ENCODE measurements around the gene ZBTB22. TPM values are rescaled to one million over a fixed set of nuclear protein-coding genes. Genes with fewer than 3 reads are reported as not detected.
A peak's percentile ranks its signal among the peaks of the same experiment; 100 is the strongest.

Gene ZBTB22
- total and polyA plus RNA-seq, 2 donors (not counting 1 experiment from before 2014, with no cell fraction given) = 25.9 to 39.7 TPM

DNA sequence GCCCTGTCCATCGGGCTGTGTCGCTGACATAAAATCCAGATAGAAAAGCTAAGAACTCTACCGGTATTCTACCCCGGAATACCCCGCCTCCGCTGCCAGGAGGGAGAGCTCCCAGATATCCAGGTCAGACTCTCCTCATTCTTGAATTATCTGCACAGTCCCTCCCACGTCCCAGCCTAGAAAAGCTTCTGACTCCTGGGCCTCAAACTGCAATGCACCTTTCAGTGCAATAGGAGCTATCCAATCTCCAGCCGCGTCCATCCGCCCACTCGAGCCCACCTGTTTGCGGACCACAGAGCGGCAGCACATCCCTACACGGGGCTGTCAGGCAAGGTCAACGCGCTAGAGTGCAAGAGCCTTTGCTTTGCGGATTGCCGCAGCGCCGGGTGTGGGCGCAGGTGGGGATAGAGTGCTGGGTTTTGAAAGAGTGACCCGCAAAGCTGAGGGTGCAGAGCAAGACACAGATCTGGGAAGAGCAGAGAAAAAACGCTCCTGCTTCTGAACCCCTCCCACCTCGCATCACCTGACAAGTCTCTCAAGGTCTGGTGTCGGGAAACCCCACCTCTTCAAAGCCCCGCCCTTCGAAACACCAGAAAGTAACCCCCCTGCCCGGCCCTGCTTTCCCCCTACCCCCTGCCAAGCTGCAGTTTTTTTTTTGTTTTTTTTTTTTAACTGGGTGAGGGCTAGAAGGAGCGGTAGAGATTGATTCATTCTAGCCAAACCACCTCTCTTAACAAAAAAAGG lies 5.0 kb downstream of the ZBTB22 start:
- Histone ChIP-seq H3K79me2 (ENCODE audit: control insufficient read depth, insufficient read depth, low read length) (peaks cover 94% of the 10 kb centered on the region), H3K27me3 (replicated peaks in 1 of 4; ENCODE audit: control extremely low read depth in 1 of 4, control insufficient read depth in 3 of 4, insufficient read depth in 4 of 4, low read length in 3 of 4) (no peaks in the 10 kb centered on the region), H3K9me3 (ENCODE audit: control extremely low read depth in 1 of 3, control insufficient read depth in 2 of 3, insufficient read depth in 1 of 3, low read length in 2 of 3) (no peaks in the 10 kb centered on the region), H3K9ac (ENCODE audit: low read length) (peak overlapping the region; percentile 100), H3K4me1 (ENCODE audit: control insufficient read depth in 2 of 2, insufficient read depth in 2 of 2, low read length in 2 of 2) (peaks cover 44 to 59% of the 10 kb centered on the region in 2 donors), H3K36me3 (replicated peaks in 1 of 2; ENCODE audit: control extremely low read depth in 1 of 2, control insufficient read depth in 1 of 2, extremely low read depth in 1 of 2, insufficient read depth in 2 of 2, low read length in 1 of 2) (peaks cover 0 to 50% of the 10 kb centered on the region in 2 experiments), H4K20me1 (ENCODE audit: control insufficient read depth, insufficient read depth, low read length, poor library complexity, severe bottlenecking) (peaks cover 52% of the 10 kb centered on the region), H2AFZ (ENCODE audit: insufficient read depth, low read depth, low read length, poor library complexity, severe bottlenecking) (no peak overlapping the region), H3K4me2 (replicated peaks; ENCODE audit: low read depth, low read length, poor library complexity, severe bottlenecking) (peak overlapping the region; percentile 99), H3K27ac (ENCODE audit: low read length in 2 of 2) (peak overlapping the region; percentile 97 to 100), H3K4me3 (ENCODE audit: control extremely low read depth in 1 of 5, extremely low read depth in 1 of 5, insufficient read depth in 1 of 5, low read depth in 2 of 5, low read length in 4 of 5) (peak overlapping the region; percentile 74 to 100 (median 97))
- ChIA-PET CTCF (interaction anchor here (0.8 to 5.7 kb wide), 9 partner anchors 8 to 474 kb away, joined by 3 to 54 read pairs (median 7); partner anchors contain the start of genes B3GALT4, RGL2 and TAP2), POLR2A (interaction anchor here (0.6 to 4.2 kb wide), 11 partner anchors 12 to 899 kb away, joined by 3 to 40 read pairs (median 5); partner anchors contain the start of genes B3GALT4, CUTA, PFDN6 and RGL2)
- Mint-ChIP-seq H3K4me3 (peak overlapping the region; percentile 100), H3K4me1 (peaks cover 65% of the 10 kb centered on the region), H3K27me3 (no peaks in the 10 kb centered on the region), H3K27ac (peak overlapping the region; percentile 98), H3K9me3 (ENCODE audit: insufficient read depth) (no peaks in the 10 kb centered on the region)
- peak; percentile 91 for DNase-seq
- intact Hi-C loops (cut with micrococcal nuclease) = loop anchor here (1.0 to 5.0 kb wide), 2 partner anchors 23 to 115 kb away; partner anchors contain the start of genes PFDN6 and WDR46
- WGBS (ENCODE audit: insufficient coverage) = 23% methylated on average over 23 of the region's 29 CpGs
- ATAC-seq (ENCODE audit: low read depth) = peak; percentile 19
- no peak for TF ChIP-seq EZH2 (IDR thresholded peaks at IDR 0.05; ENCODE audit: borderline replicate concordance, insufficient read depth, low read depth, low read length, poor library complexity, severe bottlenecking)
- TF ChIP-seq, protein P1, sequence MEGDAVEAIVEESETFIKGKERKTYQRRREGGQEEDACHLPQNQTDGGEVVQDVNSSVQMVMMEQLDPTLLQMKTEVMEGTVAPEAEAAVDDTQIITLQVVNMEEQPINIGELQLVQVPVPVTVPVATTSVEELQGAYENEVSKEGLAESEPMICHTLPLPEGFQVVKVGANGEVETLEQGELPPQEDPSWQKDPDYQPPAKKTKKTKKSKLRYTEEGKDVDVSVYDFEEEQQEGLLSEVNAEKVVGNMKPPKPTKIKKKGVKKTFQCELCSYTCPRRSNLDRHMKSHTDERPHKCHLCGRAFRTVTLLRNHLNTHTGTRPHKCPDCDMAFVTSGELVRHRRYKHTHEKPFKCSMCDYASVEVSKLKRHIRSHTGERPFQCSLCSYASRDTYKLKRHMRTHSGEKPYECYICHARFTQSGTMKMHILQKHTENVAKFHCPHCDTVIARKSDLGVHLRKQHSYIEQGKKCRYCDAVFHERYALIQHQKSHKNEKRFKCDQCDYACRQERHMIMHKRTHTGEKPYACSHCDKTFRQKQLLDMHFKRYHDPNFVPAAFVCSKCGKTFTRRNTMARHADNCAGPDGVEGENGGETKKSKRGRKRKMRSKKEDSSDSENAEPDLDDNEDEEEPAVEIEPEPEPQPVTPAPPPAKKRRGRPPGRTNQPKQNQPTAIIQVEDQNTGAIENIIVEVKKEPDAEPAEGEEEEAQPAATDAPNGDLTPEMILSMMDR (IDR thresholded peaks at IDR 0.05) = no peak

DNA sequence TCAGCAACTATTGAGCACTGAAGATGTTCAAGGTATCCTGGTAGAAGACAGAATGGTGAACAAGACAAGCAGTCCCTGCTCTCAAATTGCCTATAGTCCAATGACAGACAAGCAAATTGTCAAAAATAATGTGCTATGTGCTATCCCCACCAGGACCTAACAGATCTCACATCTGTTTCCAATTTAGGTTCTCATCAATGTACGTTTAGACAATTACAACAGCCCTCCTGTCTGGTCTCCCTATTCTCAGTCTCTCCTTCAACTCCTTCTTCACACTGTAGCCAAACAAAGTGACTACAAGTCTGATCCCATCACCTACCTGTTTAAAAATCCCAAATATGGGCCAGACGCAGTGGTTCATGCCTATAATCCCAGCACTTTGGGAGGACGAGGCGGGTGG lies 11.2 kb downstream of the ZBTB22 start:
- peaks cover 20 to 32% of the 10 kb centered on the region in 2 donors for H3K4me1 ChIP-seq (ENCODE audit: control insufficient read depth in 2 of 2, insufficient read depth in 2 of 2, low read length in 2 of 2)
- ATAC-seq (ENCODE audit: low read depth) (no peak), DNase-seq (no peak)
- Mint-ChIP-seq H3K9me3 (ENCODE audit: insufficient read depth) (no peaks in the 10 kb centered on the region), H3K27ac (peak overlapping the region; percentile 22), H3K4me3 (no peak overlapping the region), H3K4me1 (peaks cover 46% of the 10 kb centered on the region), H3K27me3 (no peaks in the 10 kb centered on the region)
- CTCF ChIA-PET = no interaction called here
- no peaks in the 10 kb centered on the region for H3K9me3 ChIP-seq (ENCODE audit: control extremely low read depth in 1 of 3, control insufficient read depth in 2 of 3, insufficient read depth in 1 of 3, low read length in 2 of 3)
- WGBS (ENCODE audit: insufficient coverage) = 95% methylated on average over 4 of the region's 4 CpGs
- peaks cover 78% of the 10 kb centered on the region for H3K79me2 ChIP-seq (ENCODE audit: control insufficient read depth, insufficient read depth, low read length)
- peaks cover 2 to 73% of the 10 kb centered on the region in 2 experiments for H3K36me3 ChIP-seq (replicated peaks in 1 of 2; ENCODE audit: control extremely low read depth in 1 of 2, control insufficient read depth in 1 of 2, extremely low read depth in 1 of 2, insufficient read depth in 2 of 2, low read length in 1 of 2)
- peaks cover 72% of the 10 kb centered on the region for H4K20me1 ChIP-seq (ENCODE audit: control insufficient read depth, insufficient read depth, low read length, poor library complexity, severe bottlenecking)
- no peak overlapping the region for H3K4me2 ChIP-seq (replicated peaks; ENCODE audit: low read depth, low read length, poor library complexity, severe bottlenecking)
- TF ChIP-seq, protein P1 (IDR thresholded peaks at IDR 0.05) = no peak
- TF ChIP-seq EZH2 (IDR thresholded peaks at IDR 0.05; ENCODE audit: borderline replicate concordance, insufficient read depth, low read depth, low read length, poor library complexity, severe bottlenecking) = no peak
- no peak overlapping the region for H3K4me3 ChIP-seq (ENCODE audit: control extremely low read depth in 1 of 5, extremely low read depth in 1 of 5, insufficient read depth in 1 of 5, low read depth in 2 of 5, low read length in 4 of 5)
- H3K27me3 ChIP-seq (replicated peaks in 1 of 4; ENCODE audit: control extremely low read depth in 1 of 4, control insufficient read depth in 3 of 4, insufficient read depth in 4 of 4, low read length in 3 of 4) = no peaks in the 10 kb centered on the region
- H2AFZ ChIP-seq (ENCODE audit: insufficient read depth, low read depth, low read length, poor library complexity, severe bottlenecking) = no peak overlapping the region
- intact Hi-C loops (cut with micrococcal nuclease) = no loop called here
- POLR2A ChIA-PET = no interaction called here
- no peak overlapping the region for H3K9ac ChIP-seq (ENCODE audit: low read length)
- peak overlapping the region in 1 of 2 donors; percentile 59 for H3K27ac ChIP-seq (ENCODE audit: low read length in 2 of 2)
